ENCODE data around the gene SPANXN3.
"Not testable (repeated sequence)": the region's sequence is repeated elsewhere in the genome, so short reads cannot be mapped to it uniquely, and the experiment has no call there.

SPANXN3 gene, protein sequence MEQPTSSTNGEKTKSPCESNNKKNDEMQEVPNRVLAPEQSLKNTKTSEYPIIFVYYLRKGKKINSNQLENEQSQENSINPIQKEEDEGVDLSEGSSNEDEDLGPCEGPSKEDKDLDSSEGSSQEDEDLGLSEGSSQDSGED

DNA sequence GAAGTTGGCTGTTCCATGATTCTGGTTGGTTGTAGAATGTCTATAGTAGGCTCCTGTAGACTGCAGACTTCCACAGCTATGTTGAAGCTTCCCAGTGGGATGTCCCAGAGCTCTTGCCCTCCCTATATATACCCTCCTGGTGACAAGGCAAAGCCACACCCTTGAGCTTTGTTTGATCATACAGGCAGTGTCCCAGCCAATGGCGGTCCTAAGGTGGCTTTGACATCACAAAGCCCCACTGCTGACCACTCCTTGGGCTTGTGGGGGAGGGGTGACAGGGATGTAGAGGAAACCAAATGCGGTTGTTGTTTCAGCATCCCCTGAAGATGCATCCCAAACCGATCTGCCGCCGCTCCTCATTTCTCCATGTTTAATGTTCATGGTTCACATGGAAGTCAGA is at the start of gene SPANXN3:
TSS of gene SPANXN3 (minus strand) at position 101 of the 400 bp plus-strand sequence. CDS start at position 17, 84 bp downstream.
- H3K9me3 Mint-ChIP-seq = peaks cover 13% of the 10 kb centered on the region
- H3K27me3 Mint-ChIP-seq, ATAC-seq, H3K36me3 Mint-ChIP-seq, H3K27ac Mint-ChIP-seq, H3K4me3 Mint-ChIP-seq, H3K4me1 Mint-ChIP-seq: not testable (repeated sequence)

DNA sequence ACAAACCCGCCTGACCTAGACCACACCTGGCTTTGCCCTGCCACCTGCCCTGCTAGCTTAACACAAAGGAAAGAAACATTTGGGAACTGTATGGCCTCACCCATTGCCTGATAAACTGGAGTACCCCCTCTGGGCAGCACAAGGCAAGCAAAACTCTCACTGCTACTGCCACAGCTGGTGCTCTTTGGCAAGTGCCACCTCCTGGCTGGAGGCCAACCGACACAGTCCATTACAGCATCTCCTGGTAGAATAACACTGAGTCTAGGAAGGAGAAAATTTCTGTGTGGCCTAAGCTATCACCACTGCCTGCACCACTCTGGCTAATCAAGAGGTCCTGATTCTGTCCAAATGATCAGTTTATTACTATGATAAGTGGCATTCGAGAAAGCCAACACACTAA is 18.9 kb upstream of the SPANXN3 start:
- no peak for ATAC-seq
- no peaks in the 10 kb centered on the region for H3K4me1 Mint-ChIP-seq
- H3K36me3 Mint-ChIP-seq = no peaks in the 10 kb centered on the region
- H3K4me3 Mint-ChIP-seq = no peak overlapping the region
- H3K27me3 Mint-ChIP-seq = no peaks in the 10 kb centered on the region
- H3K9me3 Mint-ChIP-seq = no peaks in the 10 kb centered on the region
- H3K27ac Mint-ChIP-seq = no peak overlapping the region

DNA sequence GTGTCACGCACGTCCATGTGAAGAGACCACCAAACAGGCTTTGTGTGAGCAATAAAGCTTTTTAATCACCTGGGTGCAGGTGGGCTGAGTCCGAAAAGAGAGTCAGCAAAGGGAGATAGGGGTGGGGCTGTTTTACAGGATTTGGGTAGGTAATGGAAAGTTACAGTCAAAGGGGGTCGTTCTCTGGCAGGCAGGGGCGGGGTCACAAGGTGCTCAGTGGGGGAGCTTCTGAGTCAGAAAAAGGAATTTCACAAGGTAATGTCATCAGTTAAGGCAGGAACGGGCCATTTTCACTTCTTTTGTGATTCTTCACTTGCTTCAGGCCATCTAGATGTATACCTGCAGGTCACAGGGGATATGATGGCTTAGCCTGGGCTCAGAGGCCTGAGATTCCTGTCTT is 15.1 kb downstream of the SPANXN3 start:
- H3K36me3 Mint-ChIP-seq, H3K9me3 Mint-ChIP-seq, H3K27ac Mint-ChIP-seq, H3K4me1 Mint-ChIP-seq, H3K4me3 Mint-ChIP-seq, H3K27me3 Mint-ChIP-seq, ATAC-seq: not testable (repeated sequence)

DNA sequence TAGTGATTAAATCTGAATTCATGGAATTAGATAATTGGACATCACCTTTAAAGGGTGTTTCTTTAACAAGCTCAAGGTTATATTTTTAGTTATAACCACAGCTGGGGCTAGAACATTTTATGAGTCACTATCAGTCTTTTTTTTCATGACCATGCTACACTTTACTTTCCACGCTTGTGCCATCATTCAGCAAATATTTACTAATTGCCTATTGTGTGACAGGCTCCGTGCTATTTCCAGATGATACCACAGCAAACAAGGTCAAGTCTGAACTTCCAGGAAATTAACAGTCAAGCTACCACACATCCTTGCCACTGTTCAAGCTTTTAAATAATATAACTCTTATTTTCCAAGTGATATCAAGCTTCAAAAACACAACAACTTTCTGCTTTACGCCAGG is 16.5 kb downstream of the SPANXN3 start:
- H3K9me3 Mint-ChIP-seq = peaks cover 2% of the 10 kb centered on the region
- no peak for ATAC-seq
- H3K4me3 Mint-ChIP-seq = no peak overlapping the region
- H3K36me3 Mint-ChIP-seq = no peaks in the 10 kb centered on the region
- no peaks in the 10 kb centered on the region for H3K4me1 Mint-ChIP-seq
- no peaks in the 10 kb centered on the region for H3K27me3 Mint-ChIP-seq
- H3K27ac Mint-ChIP-seq = no peak overlapping the region

DNA sequence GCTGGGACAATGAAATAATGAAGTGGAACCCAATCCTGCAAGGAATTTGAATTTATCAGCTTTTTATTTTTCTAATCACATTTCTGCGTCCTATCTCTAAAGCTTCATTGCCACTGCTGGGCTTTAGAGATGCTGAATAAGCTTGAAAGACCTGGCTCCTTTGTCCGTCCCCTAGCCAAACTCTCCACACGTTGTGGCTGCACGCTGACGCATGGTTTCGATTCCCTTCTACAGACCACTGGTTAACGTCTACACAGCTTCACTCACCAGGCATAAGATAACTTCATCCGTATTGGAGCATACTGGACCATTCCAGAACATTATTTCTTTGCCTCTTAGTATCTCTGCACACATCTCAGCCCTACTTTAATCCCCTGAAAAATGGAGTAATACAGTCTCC is 31.2 kb downstream of the SPANXN3 start:
- Mint-ChIP-seq H3K9me3 (no peaks in the 10 kb centered on the region), H3K27me3 (no peaks in the 10 kb centered on the region), H3K4me1 (no peaks in the 10 kb centered on the region), H3K4me3 (no peak overlapping the region), H3K36me3 (no peaks in the 10 kb centered on the region), H3K27ac (no peak overlapping the region)
- no peak for ATAC-seq

DNA sequence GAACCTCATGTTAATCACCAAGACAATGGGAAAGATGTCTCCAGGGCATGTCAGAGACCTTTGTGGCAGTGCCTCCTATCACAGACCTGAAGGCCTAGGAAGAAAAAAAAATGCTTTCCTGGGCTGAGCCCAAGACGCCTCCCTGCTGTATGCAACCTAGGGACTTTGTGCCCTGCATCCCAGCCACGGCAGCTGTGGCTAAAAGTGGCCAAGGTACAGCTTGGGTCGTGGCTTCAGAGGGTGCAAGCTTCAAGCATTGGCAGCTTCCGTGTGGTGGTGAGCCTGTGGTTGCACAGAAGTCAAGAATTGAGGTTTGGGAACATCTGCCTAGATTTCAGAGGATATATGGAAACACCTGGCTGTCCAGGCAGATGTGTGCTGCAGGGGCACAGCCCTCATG is 40.5 kb downstream of the SPANXN3 start:
- Mint-ChIP-seq H3K27ac (no peak overlapping the region), H3K36me3 (no peaks in the 10 kb centered on the region), H3K4me3 (no peak overlapping the region), H3K9me3 (peaks cover 2% of the 10 kb centered on the region), H3K4me1 (no peaks in the 10 kb centered on the region), H3K27me3 (no peaks in the 10 kb centered on the region)
- ATAC-seq = no peak

DNA sequence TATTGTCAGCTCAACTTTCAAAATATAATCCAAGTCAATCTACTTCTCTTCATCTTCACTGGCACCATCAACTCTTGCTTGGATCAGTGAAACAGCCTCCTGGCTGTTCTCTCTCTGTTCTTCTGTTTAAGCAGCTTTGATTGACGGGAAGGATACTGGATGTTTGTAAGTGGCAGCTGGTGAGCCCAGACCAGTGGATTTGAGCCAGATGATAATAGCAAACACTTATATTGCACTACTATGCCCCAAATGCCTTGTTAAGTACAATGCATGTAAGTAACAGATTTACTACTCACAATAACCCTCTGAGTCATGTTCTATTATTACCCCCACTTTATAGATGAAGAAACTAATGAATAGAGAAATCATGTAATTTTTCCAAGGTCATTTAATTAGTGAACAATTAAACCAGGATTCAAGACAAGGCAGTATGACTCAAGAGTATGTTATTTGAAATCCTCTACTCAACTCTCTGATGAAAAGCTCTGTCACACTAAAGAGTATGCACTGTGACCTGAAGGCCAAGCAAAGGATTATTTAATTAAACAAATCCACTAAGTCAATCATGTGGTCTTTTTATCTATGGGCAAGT is 44.8 kb downstream of the SPANXN3 start:
- Mint-ChIP-seq H3K4me1 (no peaks in the 10 kb centered on the region), H3K27ac (no peak overlapping the region), H3K36me3 (no peaks in the 10 kb centered on the region), H3K4me3 (no peak overlapping the region), H3K9me3 (peaks cover 2% of the 10 kb centered on the region), H3K27me3 (no peaks in the 10 kb centered on the region)
- ATAC-seq = no peak

DNA sequence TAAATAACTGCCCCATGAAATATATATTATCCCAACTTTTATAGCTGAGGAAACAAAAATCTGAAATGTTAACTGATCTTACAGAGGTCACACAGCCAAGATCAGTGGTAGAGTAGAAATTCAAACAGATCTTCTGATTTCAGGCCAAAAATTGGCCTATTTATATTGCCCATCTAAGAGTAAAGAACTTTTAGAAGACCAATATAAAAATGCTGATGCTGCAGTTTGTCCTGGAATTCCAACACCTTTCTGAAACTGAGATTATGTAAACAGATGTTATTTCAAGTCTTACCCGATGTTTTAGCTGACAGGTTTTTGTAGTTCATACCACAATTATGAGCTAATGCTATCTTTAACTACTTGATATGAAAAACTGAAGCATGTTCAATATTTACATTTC is 51.1 kb downstream of the SPANXN3 start:
- no peaks in the 10 kb centered on the region for H3K36me3 Mint-ChIP-seq

DNA sequence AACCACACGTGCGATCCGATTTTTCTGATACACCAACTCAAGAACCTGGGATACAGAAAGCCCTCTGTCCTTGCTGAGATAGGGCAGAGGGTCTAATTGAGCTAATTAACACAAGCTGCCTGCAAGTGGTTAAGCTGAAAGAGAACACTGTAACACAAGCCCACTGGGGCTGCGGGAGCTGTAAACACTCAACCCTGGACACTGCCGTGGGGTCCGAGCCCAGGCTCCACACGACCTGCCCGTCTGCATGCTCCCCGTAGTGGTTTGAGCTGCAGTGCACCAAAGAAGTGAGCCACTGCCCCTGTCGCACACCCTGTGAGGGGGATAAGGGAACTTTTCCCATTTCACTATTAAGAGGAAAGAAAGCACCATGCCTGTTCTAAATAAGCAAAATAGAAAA is 54.6 kb downstream of the SPANXN3 start:
- Mint-ChIP-seq H3K36me3 (no peaks in the 10 kb centered on the region), H3K4me3 (no peak overlapping the region), H3K27me3 (no peaks in the 10 kb centered on the region), H3K9me3 (no peaks in the 10 kb centered on the region), H3K4me1 (no peaks in the 10 kb centered on the region), H3K27ac (no peak overlapping the region)
- ATAC-seq = no peak

More for the DNA sequence above, 51.1 kb downstream of the SPANXN3 start:
- no peaks in the 10 kb centered on the region for H3K27me3 Mint-ChIP-seq
- no peak for ATAC-seq
- no peak overlapping the region for H3K27ac Mint-ChIP-seq
- no peaks in the 10 kb centered on the region for H3K9me3 Mint-ChIP-seq
- no peaks in the 10 kb centered on the region for H3K4me1 Mint-ChIP-seq
- no peak overlapping the region for H3K4me3 Mint-ChIP-seq

DNA sequence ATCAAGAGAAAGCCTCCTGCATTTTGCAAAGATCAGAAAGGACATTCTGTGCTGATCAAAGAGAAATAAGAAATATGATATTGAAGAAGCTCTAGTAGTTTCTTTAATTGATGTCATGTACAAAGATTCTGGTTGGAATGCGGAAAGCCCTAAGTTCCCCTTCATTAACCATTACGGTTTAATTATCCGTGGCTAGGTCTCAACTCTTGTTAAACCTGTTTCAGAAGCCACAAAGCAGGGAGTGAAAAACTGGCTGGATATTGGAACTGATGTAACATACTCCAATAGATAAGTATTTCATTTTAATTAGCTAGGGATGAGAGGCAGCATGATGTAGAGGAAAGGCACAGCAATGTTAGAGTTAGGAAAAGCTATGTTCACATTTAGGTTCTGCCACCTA is 55.7 kb downstream of the SPANXN3 start:
- no peaks in the 10 kb centered on the region for H3K27me3 Mint-ChIP-seq
- no peak overlapping the region for H3K27ac Mint-ChIP-seq
- H3K9me3 Mint-ChIP-seq = no peaks in the 10 kb centered on the region
- H3K4me3 Mint-ChIP-seq = no peak overlapping the region
- no peak for ATAC-seq
- H3K36me3 Mint-ChIP-seq = no peaks in the 10 kb centered on the region
- H3K4me1 Mint-ChIP-seq = no peaks in the 10 kb centered on the region
